Endodermal cell (in vitro differentiated cells): ENCODE results near the gene BPIFB6. TPM values are rescaled to one million over a fixed set of nuclear protein-coding genes. Genes with fewer than 3 reads are reported as not detected.
"Not testable (repeated sequence)": the region's sequence is repeated elsewhere in the genome, so short reads cannot be mapped to it uniquely, and the experiment has no call there.

Experiments used
- DNase-seq: peaks from one replicate; pipeline ENCODE4 v3.0.0-alpha.2; 2017
- H3K27ac ChIP-seq: 2 replicates; pipeline ENCODE4 v1.5.1; 2013; ENCODE audit warnings: mild to moderate bottlenecking, low read depth, low read length, moderate library complexity
- H3K27me3 ChIP-seq: 2 replicates; pipeline ENCODE4 v1.6.1; 2013; ENCODE audit warnings: mild to moderate bottlenecking, low read length, moderate library complexity; ENCODE audit not compliant: insufficient read depth, control insufficient read depth, poor library complexity, severe bottlenecking
- H3K36me3 ChIP-seq: 2 replicates; pipeline ENCODE4 v1.7.0; 2013; ENCODE audit warnings: mild to moderate bottlenecking, low read length, moderate library complexity; ENCODE audit not compliant: control insufficient read depth, insufficient read depth
- H3K4me1 ChIP-seq: one replicate; pipeline ENCODE4 v1.7.0; 2013; ENCODE audit warnings: low read length; ENCODE audit not compliant: control insufficient read depth, insufficient read depth
- H3K4me3 ChIP-seq: 2 replicates; pipeline ENCODE4 v1.5.1; 2013; ENCODE audit warnings: mild to moderate bottlenecking, low read length, moderate library complexity
- H3K9ac ChIP-seq: 2 replicates; pipeline ENCODE4 v1.6.1; 2013; ENCODE audit warnings: mild to moderate bottlenecking, low read length, moderate library complexity; ENCODE audit not compliant: poor library complexity, severe bottlenecking; ENCODE audit errors: extremely low read depth
- H3K9me3 ChIP-seq: 2 replicates; pipeline ENCODE4 v1.6.1; 2013; ENCODE audit warnings: mild to moderate bottlenecking, low read length, moderate library complexity; ENCODE audit not compliant: control insufficient read depth
- H3K27ac Mint-ChIP-seq: 2 replicates; pipeline ENCODE4 v1.8.0; 2020; ENCODE audit warnings: mixed read lengths
- H3K27me3 Mint-ChIP-seq: 2 replicates; pipeline ENCODE4 v1.8.0; 2021; ENCODE audit warnings: mild to moderate bottlenecking, mixed read lengths; ENCODE audit not compliant: insufficient read depth
- H3K36me3 Mint-ChIP-seq: 2 replicates; pipeline ENCODE4 v1.8.0; 2020; ENCODE audit warnings: low read depth, mixed read lengths
- H3K4me1 Mint-ChIP-seq: 2 replicates; pipeline ENCODE4 v1.8.0; 2020; ENCODE audit warnings: mixed read lengths
- H3K4me3 Mint-ChIP-seq: 2 replicates; pipeline ENCODE4 v1.8.0; 2020; ENCODE audit warnings: mild to moderate bottlenecking, moderate library complexity, mixed read lengths
- H3K9me3 Mint-ChIP-seq: 2 replicates; pipeline ENCODE4 v1.8.0; 2020; ENCODE audit warnings: mild to moderate bottlenecking, mixed read lengths
- CTCF ChIP-seq: fragments of 200-600 bp; sonication (generic); conservative IDR thresholded peaks from 2 replicates; pipeline ENCODE4 v1.5.0; 2021; ENCODE audit warnings: antibody characterized with exemption, mild to moderate bottlenecking
- whole genome bisulfite sequencing, 2 experiments: methylation state at CpG; one replicate each; pipeline versions ENCODE4 v1.1.5 to v1.1.7; 2013; ENCODE audit warnings: missing lambda C conversion rate in 2 of 2, mixed read lengths in 1 of 2; ENCODE audit not compliant: insufficient coverage in 1 of 2, insufficient read length in 1 of 2; 5-methylcytosine and 5-hydroxymethylcytosine counted together
- total RNA-seq, 2 donors: library from RNA; stranded (reverse); fragmentation: NEBNext Ultra II Directional in 1 of 2; extraction: Animal tissue kit (Norgen Biotek cat#: 25700) in 1 of 2; gene quantifications; 2 replicates in 1 of 2; 3 replicates in 1 of 2; pipeline ENCODE4 v1.2.1, GENCODE V29; 2021

Gene BPIFB6
- total RNA-seq, 2 donors from 2014 or later: not detected

GRCh38 chr20:33042430-33042829 lies 11.0 kb downstream of the BPIFB6 start:
- no peak overlapping the region for H3K4me3 Mint-ChIP-seq
- DNase-seq: no peak
- H3K27me3 Mint-ChIP-seq: peaks cover 37% of the 10 kb centered on the region
- no peaks in the 10 kb centered on the region for H3K4me1 ChIP-seq
- peaks cover 14% of the 10 kb centered on the region for H3K36me3 Mint-ChIP-seq
- no peaks in the 10 kb centered on the region for H3K4me1 Mint-ChIP-seq
- WGBS, 2 experiments: 87 to 93% methylated on average over 2 to 3 of the region's 3 CpGs
- no peak overlapping the region for H3K9ac ChIP-seq
- H3K9me3 ChIP-seq: peaks cover 23% of the 10 kb centered on the region
- no peaks in the 10 kb centered on the region for H3K36me3 ChIP-seq
- H3K9me3 Mint-ChIP-seq: peaks cover 32% of the 10 kb centered on the region
- no peak overlapping the region for H3K27ac Mint-ChIP-seq
- no peak overlapping the region for H3K4me3 ChIP-seq
- no peak for TF ChIP-seq CTCF
- H3K27me3 ChIP-seq: peaks cover 16% of the 10 kb centered on the region
- H3K27ac ChIP-seq: no peak overlapping the region

GRCh38 chr20:33042983-33043730 lies 11.7 kb downstream of the BPIFB6 start:
- no peaks in the 10 kb centered on the region for H3K4me1 Mint-ChIP-seq
- peaks cover 14% of the 10 kb centered on the region for H3K36me3 Mint-ChIP-seq
- Histone ChIP-seq H3K9ac (no peak overlapping the region), H3K27ac (no peak overlapping the region), H3K4me3 (no peak overlapping the region), H3K9me3 (peaks cover 23% of the 10 kb centered on the region), H3K4me1 (no peaks in the 10 kb centered on the region), H3K27me3 (peaks cover 9% of the 10 kb centered on the region), H3K36me3 (no peaks in the 10 kb centered on the region)
- no peak overlapping the region for H3K4me3 Mint-ChIP-seq
- H3K9me3 Mint-ChIP-seq: peaks cover 34% of the 10 kb centered on the region
- WGBS, 2 experiments: 75 to 86% methylated on average over 1 to 2 of the region's 2 CpGs
- peaks cover 32% of the 10 kb centered on the region for H3K27me3 Mint-ChIP-seq
- DNase-seq: no peak
- H3K27ac Mint-ChIP-seq: no peak overlapping the region
- TF ChIP-seq CTCF: no peak

DNA sequence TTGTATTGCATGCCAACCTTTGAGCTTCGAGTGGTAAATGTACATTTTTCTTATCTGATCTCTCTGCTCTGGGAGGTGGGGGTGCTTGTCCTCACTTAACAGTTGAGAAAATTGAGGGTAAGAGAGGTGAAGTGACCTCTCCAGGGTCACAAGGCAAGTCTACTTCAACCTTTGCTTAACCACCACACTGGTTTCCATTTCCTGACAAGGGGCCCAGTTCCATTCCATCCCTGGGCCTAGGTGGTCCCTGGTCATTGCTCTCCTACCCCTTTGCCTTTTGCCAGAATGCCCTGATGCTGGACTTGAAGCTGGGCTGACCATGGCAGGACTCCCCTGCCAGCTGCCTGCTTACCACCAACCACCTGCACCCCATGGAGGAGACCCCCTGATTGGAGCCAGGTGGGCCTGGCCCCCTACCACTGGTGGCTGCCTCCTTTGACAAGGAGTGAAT lies 12.3 kb downstream of the BPIFB6 start:
- no peaks in the 10 kb centered on the region for H3K4me1 ChIP-seq
- no peak for DNase-seq
- H3K4me3 ChIP-seq: no peak overlapping the region
- WGBS, 2 experiments: 60% methylated on average over 1 of the region's 1 CpG; no CpG with 5 or more reads in 1 of the 2 experiments
- Mint-ChIP-seq H3K4me1 (no peaks in the 10 kb centered on the region), H3K27me3 (peaks cover 28% of the 10 kb centered on the region), H3K9me3 (peaks cover 34% of the 10 kb centered on the region), H3K36me3 (peaks cover 14% of the 10 kb centered on the region), H3K4me3 (no peak overlapping the region), H3K27ac (no peak overlapping the region)
- H3K9ac ChIP-seq: no peak overlapping the region
- no peaks in the 10 kb centered on the region for H3K36me3 ChIP-seq
- no peak for TF ChIP-seq CTCF
- peaks cover 3% of the 10 kb centered on the region for H3K27me3 ChIP-seq
- H3K27ac ChIP-seq: no peak overlapping the region
- peaks cover 23% of the 10 kb centered on the region for H3K9me3 ChIP-seq

- not testable (repeated sequence) for H3K4me3 ChIP-seq, H3K27ac Mint-ChIP-seq, DNase-seq, H3K27me3 ChIP-seq, H3K4me1 ChIP-seq, H3K9ac ChIP-seq, H3K4me3 Mint-ChIP-seq, H3K36me3 ChIP-seq, H3K4me1 Mint-ChIP-seq, H3K27ac ChIP-seq
- peaks cover 14% of the 10 kb centered on the region for H3K36me3 Mint-ChIP-seq
- peaks cover 34% of the 10 kb centered on the region for H3K9me3 Mint-ChIP-seq
- peaks cover 23% of the 10 kb centered on the region for H3K9me3 ChIP-seq
- WGBS, 2 experiments: 84 to 91% methylated on average over 11 to 15 of the region's 15 CpGs
- H3K27me3 Mint-ChIP-seq: peaks cover 15% of the 10 kb centered on the region
Observed at GRCh38 chr20:33045129-33045721, 13.8 kb downstream of the BPIFB6 start.
